CD4-positive, CD25-positive, alpha-beta regulatory T cell (primary cell): Measurements from ENCODE around the gene PATZ1. TPM values are rescaled to one million over a fixed set of nuclear protein-coding genes. Genes with fewer than 3 reads are reported as not detected.

Experiments
- ATAC-seq, 2 donors: fragments of 150-1000 bp; cut with Tn5 transposase; one replicate each; pipeline ENCODE4 v1.10.0; 2021; ENCODE audit warnings: low read depth in 2 of 2, moderate number of reproducible peaks in 2 of 2, moderate library complexity in 1 of 2
- DNase-seq, 3 donors: peaks; one replicate each; pipeline versions ENCODE4 v3.0.0 to v3.0.0-alpha.2; 2012 to 2022; ENCODE audit warnings: mixed read lengths in 1 of 3
- H3K27ac ChIP-seq: one replicate; pipeline ENCODE4 v1.7.0; 2013; ENCODE audit warnings: mild to moderate bottlenecking, low read length; ENCODE audit not compliant: insufficient read depth, poor library complexity, severe bottlenecking
- H3K27me3 ChIP-seq: one replicate; pipeline ENCODE4 v1.7.0; 2013; ENCODE audit warnings: low read length; ENCODE audit not compliant: control insufficient read depth, insufficient read depth
- H3K36me3 ChIP-seq: one replicate; pipeline ENCODE4 v1.7.0; 2013; ENCODE audit warnings: mild to moderate bottlenecking, low read length, moderate library complexity; ENCODE audit not compliant: control insufficient read depth, insufficient read depth
- H3K4me1 ChIP-seq: 2 replicates; pipeline ENCODE4 v1.7.0; 2013; ENCODE audit warnings: mild to moderate bottlenecking, low read length; ENCODE audit not compliant: insufficient read depth, control insufficient read depth, poor library complexity, severe bottlenecking
- H3K4me3 ChIP-seq: one replicate; pipeline ENCODE4 v1.7.0; 2013; ENCODE audit warnings: low read depth, mild to moderate bottlenecking, low read length, moderate library complexity
- H3K9me3 ChIP-seq, 2 experiments: 1 replicate in 1 of 2; 2 replicates in 1 of 2; pipeline ENCODE4 v1.7.0; 2013; ENCODE audit warnings: low read length in 2 of 2, mild to moderate bottlenecking in 1 of 2, moderate library complexity in 1 of 2; ENCODE audit not compliant: control insufficient read depth in 2 of 2
- H3K27ac Mint-ChIP-seq, 3 donors: one replicate each; pipeline ENCODE4 v1.8.0; 2020 to 2022; ENCODE audit warnings: mild to moderate bottlenecking in 3 of 3, mixed read lengths in 3 of 3, moderate library complexity in 2 of 3
- H3K27me3 Mint-ChIP-seq: one replicate; pipeline ENCODE4 v1.8.0; 2022; ENCODE audit warnings: mild to moderate bottlenecking, mixed read lengths
- H3K36me3 Mint-ChIP-seq: one replicate; pipeline ENCODE4 v1.8.0; 2020; ENCODE audit warnings: mixed read lengths
- H3K4me1 Mint-ChIP-seq, 4 donors: one replicate each; pipeline ENCODE4 v1.8.0; 2020 to 2022; ENCODE audit warnings: mixed read lengths in 4 of 4, mild to moderate bottlenecking in 1 of 4
- H3K4me3 Mint-ChIP-seq, 4 donors: one replicate each; pipeline ENCODE4 v1.8.0; 2020 to 2022; ENCODE audit warnings: mild to moderate bottlenecking in 4 of 4, mixed read lengths in 4 of 4, moderate library complexity in 3 of 4
- H3K9me3 Mint-ChIP-seq, 7 donors: one replicate each; pipeline ENCODE4 v1.8.0; 2020 to 2022; ENCODE audit warnings: mixed read lengths in 7 of 7, mild to moderate bottlenecking in 3 of 7, moderate library complexity in 2 of 7
- polyA plus RNA-seq, 4 donors: library from polyadenylated mRNA; unstranded; fragments of 300-500 nt; fragmentation: Illumina TruSeq; gene quantifications; one replicate each; pipeline ENCODE4 v1.2.3, GENCODE V29; 2021
- total RNA-seq: library from RNA; stranded (reverse); gene quantifications from one replicate; pipeline ENCODE4 v1.2.3, GENCODE V29; 2022

PATZ1 gene
- total and polyA plus RNA-seq, 5 donors from 2014 or later, result 8.2 to 38.9 (median 12.2) TPM

- Mint-ChIP-seq H3K4me3 (peak overlapping the region; percentile 89 to 99 (median 96)), H3K36me3 (peaks cover 74% of the 10 kb centered on the region)
These were observed 63.2 kb downstream of the PATZ1 start for GRCh38 chr22:31282748-31283468.

GRCh38 chr22:31281733-31282132, 64.4 kb downstream of the PATZ1 start:
- Mint-ChIP-seq H3K4me3 (peak overlapping the region; percentile 65 to 99 (median 80)), H3K9me3 (peaks cover 0 to 1% (median 0%) of the 10 kb centered on the region in 7 donors), H3K27me3 (peaks cover 5% of the 10 kb centered on the region), H3K36me3 (peaks cover 69% of the 10 kb centered on the region), H3K4me1 (peaks cover 34 to 100% (median 75%) of the 10 kb centered on the region in 4 donors), H3K27ac (peak overlapping the region; percentile 99)
- no peak for DNase-seq
- ATAC-seq, result no peak
- no peaks in the 10 kb centered on the region for H3K27me3 ChIP-seq
- peaks cover 100% of the 10 kb centered on the region for H3K4me1 ChIP-seq
- peak overlapping the region; percentile 24 for H3K4me3 ChIP-seq
- peak overlapping the region; percentile 99 for H3K27ac ChIP-seq
- H3K36me3 ChIP-seq, result peaks cover 70% of the 10 kb centered on the region
- H3K9me3 ChIP-seq, result no peaks in the 10 kb centered on the region

More at GRCh38 chr22:31282748-31283468, 63.2 kb downstream of the PATZ1 start:
- Histone ChIP-seq H3K27ac (peak overlapping the region; percentile 99), H3K36me3 (peaks cover 75% of the 10 kb centered on the region), H3K4me1 (peaks cover 100% of the 10 kb centered on the region), H3K27me3 (no peaks in the 10 kb centered on the region), H3K9me3 (no peaks in the 10 kb centered on the region), H3K4me3 (peak overlapping the region; percentile 55)
- Mint-ChIP-seq H3K9me3 (peaks cover 0 to 1% (median 0%) of the 10 kb centered on the region in 7 donors), H3K27ac (peak overlapping the region; percentile 94 to 99 (median 99)), H3K4me1 (peaks cover 34 to 100% (median 78%) of the 10 kb centered on the region in 4 donors), H3K27me3 (peaks cover 5% of the 10 kb centered on the region)
- ATAC-seq (no peak), DNase-seq (no peak)

GRCh38 chr22:31279821-31280505, 66.2 kb downstream of the PATZ1 start:
- no peaks in the 10 kb centered on the region for H3K9me3 ChIP-seq
- H3K36me3 ChIP-seq, result peaks cover 66% of the 10 kb centered on the region
- Mint-ChIP-seq H3K9me3 (peaks cover 0 to 1% (median 0%) of the 10 kb centered on the region in 7 donors), H3K27me3 (no peaks in the 10 kb centered on the region), H3K27ac (peak overlapping the region; percentile 99), H3K4me1 (peaks cover 27 to 96% (median 65%) of the 10 kb centered on the region in 4 donors), H3K4me3 (peak overlapping the region; percentile 65 to 95 (median 87)), H3K36me3 (peaks cover 66% of the 10 kb centered on the region)
- no peaks in the 10 kb centered on the region for H3K27me3 ChIP-seq
- ATAC-seq (no peak), DNase-seq (peak in 1 of 3 donors; percentile 48)
- H3K4me3 ChIP-seq, result peak overlapping the region; percentile 72
- peak overlapping the region; percentile 80 for H3K27ac ChIP-seq
- H3K4me1 ChIP-seq, result peaks cover 92% of the 10 kb centered on the region

- no peaks in the 10 kb centered on the region for H3K9me3 ChIP-seq
- H3K4me3 Mint-ChIP-seq, result peak overlapping the region; percentile 65 to 95 (median 87)
- peaks cover 27 to 96% (median 64%) of the 10 kb centered on the region in 4 donors for H3K4me1 Mint-ChIP-seq
- H3K9me3 Mint-ChIP-seq, result peaks cover 0 to 1% (median 0%) of the 10 kb centered on the region in 7 donors
- peak overlapping the region; percentile 99 for H3K27ac Mint-ChIP-seq
- peak overlapping the region; percentile 72 for H3K4me3 ChIP-seq
- ATAC-seq (no peak), DNase-seq (no peak)
- peaks cover 86% of the 10 kb centered on the region for H3K4me1 ChIP-seq
- H3K36me3 ChIP-seq, result peaks cover 64% of the 10 kb centered on the region
- peak overlapping the region; percentile 80 for H3K27ac ChIP-seq
- H3K27me3 Mint-ChIP-seq, result no peaks in the 10 kb centered on the region
- no peaks in the 10 kb centered on the region for H3K27me3 ChIP-seq
- peaks cover 64% of the 10 kb centered on the region for H3K36me3 Mint-ChIP-seq
These were observed 66.8 kb downstream of the PATZ1 start for GRCh38 chr22:31279327-31279669.

- Mint-ChIP-seq H3K27me3 (no peaks in the 10 kb centered on the region), H3K36me3 (peaks cover 64% of the 10 kb centered on the region), H3K27ac (peak overlapping the region; percentile 99), H3K9me3 (peaks cover 0 to 1% (median 0%) of the 10 kb centered on the region in 7 donors), H3K4me1 (peaks cover 27 to 96% (median 63%) of the 10 kb centered on the region in 4 donors), H3K4me3 (peak overlapping the region; percentile 65 to 95 (median 87))
- peak; percentile 87 to 88 for ATAC-seq
- DNase-seq, result peak; percentile 21 to 94 (median 81)
- Histone ChIP-seq H3K27me3 (no peaks in the 10 kb centered on the region), H3K36me3 (peaks cover 62% of the 10 kb centered on the region), H3K4me1 (peaks cover 81% of the 10 kb centered on the region), H3K9me3 (no peaks in the 10 kb centered on the region), H3K4me3 (peak overlapping the region; percentile 72), H3K27ac (peak overlapping the region; percentile 80)
These were observed 67.4 kb downstream of the PATZ1 start for GRCh38 chr22:31278626-31279326.

- peak in 2 of 3 donors; percentile 48 to 66 for DNase-seq
- Mint-ChIP-seq H3K27ac (peak overlapping the region; percentile 99), H3K4me3 (peak overlapping the region; percentile 65 to 95 (median 87)), H3K9me3 (peaks cover 0 to 1% (median 0%) of the 10 kb centered on the region in 7 donors), H3K36me3 (peaks cover 58% of the 10 kb centered on the region), H3K4me1 (peaks cover 24 to 96% (median 64%) of the 10 kb centered on the region in 4 donors), H3K27me3 (no peaks in the 10 kb centered on the region)
- H3K4me3 ChIP-seq, result peak overlapping the region; percentile 72
- peaks cover 56% of the 10 kb centered on the region for H3K36me3 ChIP-seq
- peaks cover 76% of the 10 kb centered on the region for H3K4me1 ChIP-seq
- H3K27me3 ChIP-seq, result no peaks in the 10 kb centered on the region
- no peaks in the 10 kb centered on the region for H3K9me3 ChIP-seq
- ATAC-seq, result no peak
- peak overlapping the region; percentile 80 for H3K27ac ChIP-seq
These were observed 68.0 kb downstream of the PATZ1 start for GRCh38 chr22:31278151-31278621.

GRCh38 chr22:31277741-31278140, 68.4 kb downstream of the PATZ1 start:
- Histone ChIP-seq H3K27me3 (no peaks in the 10 kb centered on the region), H3K4me1 (peaks cover 76% of the 10 kb centered on the region), H3K4me3 (peak overlapping the region; percentile 72), H3K27ac (peak overlapping the region; percentile 80), H3K36me3 (peaks cover 52% of the 10 kb centered on the region), H3K9me3 (no peaks in the 10 kb centered on the region)
- H3K4me1 Mint-ChIP-seq, result peaks cover 22 to 96% (median 63%) of the 10 kb centered on the region in 4 donors
- peaks cover 55% of the 10 kb centered on the region for H3K36me3 Mint-ChIP-seq
- no peak for ATAC-seq
- H3K4me3 Mint-ChIP-seq, result peak overlapping the region; percentile 65 to 95 (median 86)
- no peaks in the 10 kb centered on the region for H3K27me3 Mint-ChIP-seq
- peak in 2 of 3 donors; percentile 46 to 73 for DNase-seq
- H3K9me3 Mint-ChIP-seq, result peaks cover 0 to 1% (median 0%) of the 10 kb centered on the region in 7 donors
- peak overlapping the region; percentile 99 for H3K27ac Mint-ChIP-seq
